HL-60 (cell line): ENCODE data around the gene NLRP10.

Source experiments
- DNase-seq, 2 experiments: peaks; one replicate each; pipeline ENCODE4 v3.0.0-alpha.2; 2010 to 2020; ENCODE audit warnings: low read depth in 1 of 2, low spot score in 1 of 2
- H3K27ac ChIP-seq: fragments of 250-450 bp; sonication (Bioruptor Pico); replicated peaks from 2 replicates; pipeline ENCODE4 v1.5.1; 2020; ENCODE audit warnings: mild to moderate bottlenecking, moderate library complexity
- H3K27me3 ChIP-seq: fragments of 250-450 bp; sonication (Bioruptor Pico); 2 replicates; pipeline ENCODE4 v1.5.1; 2021; ENCODE audit warnings: mild to moderate bottlenecking, moderate library complexity; ENCODE audit not compliant: insufficient read depth, poor library complexity, severe bottlenecking
- H3K4me3 ChIP-seq: replicated peaks from 2 replicates; pipeline ENCODE4 v1.5.1; 2011; ENCODE audit warnings: mild to moderate bottlenecking, control low read depth, low read length; ENCODE audit not compliant: insufficient read depth
- CTCF ChIP-seq: IDR thresholded peaks from one replicate; pipeline ENCODE4 v1.5.1; 2011; ENCODE audit warnings: low read length, control low read depth, inconsistent platforms; ENCODE audit not compliant: insufficient read depth
- GABPA ChIP-seq: IDR thresholded peaks from 2 replicates; pipeline ENCODE4 v1.6.1; 2012; ENCODE audit warnings: low read depth
- POLR2AphosphoS5 ChIP-seq: IDR thresholded peaks from 2 replicates; pipeline ENCODE4 v1.6.1; 2012; ENCODE audit warnings: low read depth
- SPI1 ChIP-seq: IDR thresholded peaks from 2 replicates; pipeline ENCODE4 v1.6.1; 2012; ENCODE audit warnings: low read depth, mild to moderate bottlenecking, borderline replicate concordance
- long read RNA-seq: library from polyadenylated mRNA; unstranded; transcript quantifications from one replicate; pipeline ENCODE4 v2.0.0, GENCODE V29; 2020
- TF ChIP-seq, protein P1 (sequence below): IDR thresholded peaks from 2 replicates; pipeline ENCODE4 v1.6.1; 2012; ENCODE audit warnings: low read depth; ENCODE audit not compliant: insufficient replicate concordance

NLRP10 gene
- long read RNA-seq, partial matches to known transcripts = 0 of 1 reads
- long read RNA-seq, other reads (novel, unspliced or antisense) = 1 of 1 reads

DNA sequence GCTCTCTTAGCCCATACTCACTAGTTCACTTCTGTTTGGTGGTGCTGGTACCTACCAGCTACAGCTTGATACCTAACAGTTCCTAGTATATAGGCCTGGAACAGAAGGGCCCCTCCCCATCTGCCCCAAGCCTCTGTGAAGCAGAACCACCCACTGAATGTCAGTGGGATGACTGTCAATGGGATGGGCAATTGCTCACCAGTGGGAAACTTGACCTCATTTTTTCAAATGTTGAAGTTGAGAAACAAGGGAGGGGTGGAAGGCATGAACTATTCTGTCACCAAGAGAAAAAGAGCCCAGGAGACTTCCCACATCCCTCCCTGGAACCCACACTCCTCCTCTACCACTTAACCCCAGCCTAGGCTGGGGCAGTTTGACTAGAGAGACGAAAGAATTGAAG lies at the start of gene NLRP10:
Gene NLRP10 (minus strand): TSS at position 62 of the 400 bp plus-strand sequence. CDS start 1,952 bp downstream, outside the sequence.
- no peak within 1 kb of the TSS for H3K27ac ChIP-seq
- no peak for TF ChIP-seq POLR2AphosphoS5
- no peak for TF ChIP-seq GABPA
- TF ChIP-seq CTCF = no peak
- TF ChIP-seq, protein P1, sequence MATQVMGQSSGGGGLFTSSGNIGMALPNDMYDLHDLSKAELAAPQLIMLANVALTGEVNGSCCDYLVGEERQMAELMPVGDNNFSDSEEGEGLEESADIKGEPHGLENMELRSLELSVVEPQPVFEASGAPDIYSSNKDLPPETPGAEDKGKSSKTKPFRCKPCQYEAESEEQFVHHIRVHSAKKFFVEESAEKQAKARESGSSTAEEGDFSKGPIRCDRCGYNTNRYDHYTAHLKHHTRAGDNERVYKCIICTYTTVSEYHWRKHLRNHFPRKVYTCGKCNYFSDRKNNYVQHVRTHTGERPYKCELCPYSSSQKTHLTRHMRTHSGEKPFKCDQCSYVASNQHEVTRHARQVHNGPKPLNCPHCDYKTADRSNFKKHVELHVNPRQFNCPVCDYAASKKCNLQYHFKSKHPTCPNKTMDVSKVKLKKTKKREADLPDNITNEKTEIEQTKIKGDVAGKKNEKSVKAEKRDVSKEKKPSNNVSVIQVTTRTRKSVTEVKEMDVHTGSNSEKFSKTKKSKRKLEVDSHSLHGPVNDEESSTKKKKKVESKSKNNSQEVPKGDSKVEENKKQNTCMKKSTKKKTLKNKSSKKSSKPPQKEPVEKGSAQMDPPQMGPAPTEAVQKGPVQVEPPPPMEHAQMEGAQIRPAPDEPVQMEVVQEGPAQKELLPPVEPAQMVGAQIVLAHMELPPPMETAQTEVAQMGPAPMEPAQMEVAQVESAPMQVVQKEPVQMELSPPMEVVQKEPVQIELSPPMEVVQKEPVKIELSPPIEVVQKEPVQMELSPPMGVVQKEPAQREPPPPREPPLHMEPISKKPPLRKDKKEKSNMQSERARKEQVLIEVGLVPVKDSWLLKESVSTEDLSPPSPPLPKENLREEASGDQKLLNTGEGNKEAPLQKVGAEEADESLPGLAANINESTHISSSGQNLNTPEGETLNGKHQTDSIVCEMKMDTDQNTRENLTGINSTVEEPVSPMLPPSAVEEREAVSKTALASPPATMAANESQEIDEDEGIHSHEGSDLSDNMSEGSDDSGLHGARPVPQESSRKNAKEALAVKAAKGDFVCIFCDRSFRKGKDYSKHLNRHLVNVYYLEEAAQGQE = no peak
- no peak for TF ChIP-seq SPI1
- no peak for DNase-seq
- H3K27me3 ChIP-seq = no peaks in the 10 kb centered on the region
- H3K4me3 ChIP-seq = no peak within 1 kb of the TSS

- Histone ChIP-seq H3K27ac (no peak overlapping the region), H3K27me3 (peaks cover 10% of the 10 kb centered on the region), H3K4me3 (no peak overlapping the region)
- TF ChIP-seq POLR2AphosphoS5 (no peak), CTCF (no peak), SPI1 (no peak), GABPA (no peak)
- TF ChIP-seq, protein P1 = no peak
- no peak for DNase-seq
Measured at GRCh38 chr11:8013833-8014232, 48.6 kb upstream of the NLRP10 start.

- Histone ChIP-seq H3K4me3 (no peak overlapping the region), H3K27ac (no peak overlapping the region), H3K27me3 (no peaks in the 10 kb centered on the region)
- TF ChIP-seq CTCF (no peak), SPI1 (no peak), GABPA (no peak), POLR2AphosphoS5 (no peak)
- TF ChIP-seq, protein P1 = no peak
- no peak for DNase-seq
Measured at GRCh38 chr11:8011981-8012444, 46.8 kb upstream of the NLRP10 start.
